Measurements from ENCODE around the gene SHFL.

Gene SHFL

DNA sequence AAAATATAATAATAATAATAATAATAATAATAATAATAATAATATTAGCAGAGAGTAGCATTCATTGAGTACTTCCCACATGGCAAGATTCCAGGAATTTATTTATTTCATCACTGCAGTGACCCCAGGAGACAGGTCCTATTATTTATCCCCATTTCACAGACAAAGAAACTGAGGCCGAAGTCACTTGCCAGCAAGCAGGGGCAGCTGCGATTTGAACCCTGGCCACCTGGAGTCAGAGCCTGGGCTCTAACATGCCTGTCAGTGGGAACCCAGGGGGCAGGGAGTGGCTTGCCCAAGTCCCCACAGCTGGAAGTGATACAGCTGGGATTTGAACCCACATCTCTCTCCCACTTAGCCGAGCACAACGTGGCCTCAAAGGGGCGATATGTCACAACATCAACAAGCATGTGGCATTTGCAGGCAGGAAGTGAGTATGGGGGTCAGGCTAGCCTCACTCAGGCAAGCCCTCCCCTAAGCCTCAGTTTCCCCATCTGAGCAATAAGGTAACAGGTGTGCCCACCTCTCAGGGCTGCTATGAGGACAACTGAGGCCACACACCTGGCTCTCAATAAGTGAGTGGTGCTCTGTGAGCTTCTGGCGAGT lies 2.9 kb downstream of the SHFL start:
- no peak for DNase-seq

DNA sequence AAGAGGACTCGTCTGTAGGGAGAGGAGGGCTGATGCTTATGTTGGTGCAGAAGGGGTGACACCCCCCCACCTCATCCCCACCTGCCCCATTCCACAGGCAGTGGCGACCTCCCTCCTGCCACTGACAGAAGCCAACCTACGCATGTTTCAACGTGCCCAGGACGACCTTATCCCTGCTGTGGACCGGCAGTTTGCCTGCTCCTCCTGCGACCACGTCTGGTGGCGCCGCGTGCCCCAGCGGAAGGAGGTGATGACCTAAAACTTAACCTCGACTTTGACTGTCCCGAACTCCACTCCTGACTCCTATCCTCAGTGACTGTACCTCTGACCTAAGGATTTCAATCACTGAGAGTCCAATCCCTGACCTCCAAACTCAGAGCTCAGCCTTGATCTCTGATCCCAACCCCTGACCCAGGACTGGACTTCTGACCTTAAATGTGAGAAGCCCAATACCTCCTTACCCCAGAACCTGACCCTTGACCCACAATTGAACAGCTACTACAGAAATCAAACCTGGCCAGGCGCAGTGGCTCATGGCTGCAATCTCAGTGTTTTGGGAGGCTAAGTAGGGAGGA lies 3.8 kb downstream of the SHFL start:
- no peak for DNase-seq

DNA sequence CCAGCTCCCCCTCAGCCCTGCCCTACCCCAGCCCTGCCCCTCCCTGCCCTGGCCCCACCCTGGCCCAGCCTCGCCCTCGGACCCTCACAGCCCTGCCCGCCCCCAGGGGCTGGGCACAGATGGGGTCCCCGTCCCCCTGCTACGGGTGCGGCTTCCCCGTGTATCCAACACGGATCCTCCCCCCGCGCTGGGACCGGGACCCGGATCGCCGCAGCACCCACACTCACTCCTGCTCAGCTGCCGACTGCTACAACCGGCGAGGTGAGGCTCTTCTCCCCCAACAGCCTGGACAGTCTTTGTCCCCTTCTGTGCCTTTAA lies 5.2 kb downstream of the SHFL start:
- no peak for DNase-seq

DNA sequence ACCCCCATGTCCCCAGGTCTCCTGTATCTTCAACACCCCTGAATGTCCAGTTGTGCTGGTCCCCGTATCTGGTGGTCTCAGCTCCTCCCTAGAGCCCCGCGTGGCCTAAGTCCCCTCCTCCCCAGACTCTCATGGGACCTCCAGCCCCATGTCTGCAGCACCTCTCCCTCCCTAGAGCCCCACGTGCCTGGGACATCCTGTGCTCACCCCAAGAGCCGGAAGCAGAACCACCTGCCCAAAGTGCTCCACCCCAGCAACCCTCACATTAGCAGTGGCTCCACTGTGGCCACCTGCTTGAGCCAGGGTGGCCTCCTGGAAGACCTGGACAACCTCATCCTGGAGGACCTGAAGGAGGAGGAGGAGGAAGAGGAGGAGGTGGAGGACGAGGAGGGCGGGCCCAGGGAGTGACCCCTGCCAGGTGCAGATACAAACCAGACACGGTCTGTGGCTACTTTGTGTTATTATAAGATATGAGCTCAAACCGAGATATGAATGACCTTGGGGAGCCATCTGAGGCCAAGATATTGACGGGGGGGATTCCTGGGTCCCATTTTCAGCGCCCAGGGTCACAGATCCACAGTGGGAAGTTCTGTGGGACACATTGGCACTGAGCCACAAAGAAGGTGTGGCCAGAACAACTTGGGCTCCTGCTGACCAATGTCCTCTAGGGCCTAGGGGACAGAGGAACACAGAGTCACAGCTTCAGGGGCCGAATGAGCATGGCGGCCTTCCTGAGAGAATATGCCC lies 6.0 kb downstream of the SHFL start:
- no peak for DNase-seq

DNA sequence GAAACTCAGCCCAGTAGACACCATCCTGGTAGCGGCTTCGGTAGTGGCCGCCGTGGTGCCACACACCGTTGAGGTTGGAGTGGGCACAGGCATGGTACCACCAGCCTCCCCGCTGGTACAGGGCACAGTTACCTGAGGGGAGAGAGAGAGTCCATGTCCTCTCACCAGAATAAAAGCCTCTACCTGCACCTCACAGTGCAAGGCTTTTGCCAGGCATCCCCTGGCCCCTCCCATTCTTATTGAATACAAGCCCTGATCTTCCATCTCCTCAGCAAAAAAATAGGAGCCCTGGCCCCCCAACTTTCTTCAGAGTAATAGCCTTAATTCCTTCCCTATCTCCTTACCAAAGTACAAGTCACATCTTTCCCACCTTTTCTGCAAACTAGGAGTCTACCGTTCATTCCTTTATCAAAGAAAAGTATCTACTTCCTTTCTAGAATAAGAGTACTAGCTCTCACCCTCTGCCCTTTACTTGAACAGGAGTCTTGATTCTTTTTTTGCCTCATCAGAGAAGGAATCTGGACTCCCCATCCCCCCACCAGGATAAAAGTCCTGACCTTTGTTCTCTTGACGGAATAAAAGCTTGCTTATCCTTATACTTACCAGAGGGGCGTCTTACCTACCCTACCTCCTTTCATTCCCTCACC lies 6.7 kb downstream of the SHFL start:
- DNase-seq: no peak

DNA sequence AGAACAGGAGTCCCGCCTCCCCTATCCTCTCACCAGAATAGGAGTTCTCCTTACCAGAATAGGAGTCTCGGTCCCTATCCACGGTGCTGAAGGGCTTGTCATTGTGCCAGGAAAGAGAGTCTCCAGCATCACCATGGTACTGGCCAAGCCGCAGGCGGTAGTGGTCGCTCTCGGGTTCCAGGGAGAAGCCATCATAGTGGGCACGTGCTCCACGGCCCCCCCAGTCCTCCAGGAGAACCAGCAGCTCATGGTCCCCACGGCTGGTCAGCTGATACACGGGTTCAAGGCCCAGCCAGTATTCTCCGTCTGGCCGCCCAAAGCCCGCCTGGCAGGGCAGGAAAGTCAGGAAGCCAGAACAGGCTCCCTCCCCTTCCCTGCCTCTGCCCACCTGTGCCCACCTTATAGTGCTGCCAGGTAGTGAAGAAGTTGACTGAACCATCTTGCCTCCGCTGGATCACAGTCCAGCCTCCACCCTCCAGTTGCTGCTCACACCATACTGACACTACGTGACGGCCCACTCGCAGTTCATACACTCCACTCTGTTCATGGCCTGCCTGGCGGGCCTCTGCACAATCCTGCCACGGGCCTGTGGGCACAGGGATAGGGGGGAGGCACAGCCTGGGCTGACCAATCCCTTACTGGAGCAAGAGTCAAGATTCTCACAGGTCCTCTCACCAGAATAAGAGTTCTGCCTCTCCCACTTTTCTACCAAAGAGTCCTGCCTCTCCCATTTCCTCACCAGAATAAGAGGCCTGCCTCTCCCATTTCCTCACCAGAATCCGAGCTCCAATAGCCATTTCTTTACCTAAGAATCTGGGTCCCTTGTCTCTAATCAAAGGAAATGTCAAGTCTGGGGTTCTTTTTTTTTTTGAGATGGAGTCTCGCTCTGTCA lies 7.4 kb downstream of the SHFL start:
- no peak for DNase-seq

DNA sequence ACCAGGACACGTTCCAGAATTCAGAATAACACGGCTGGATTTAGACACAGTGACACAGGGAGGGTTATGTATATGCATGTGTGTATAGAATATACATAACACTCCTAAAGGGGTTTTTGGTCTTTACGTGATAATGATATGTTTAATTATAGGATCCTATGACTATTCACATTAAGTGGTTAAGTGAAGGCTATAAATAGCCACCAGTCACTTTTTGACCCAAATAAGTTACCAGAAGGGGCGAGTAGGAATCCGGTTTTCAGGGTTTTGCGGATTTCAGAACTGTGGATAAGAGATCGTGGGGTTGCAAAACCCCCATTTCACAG lies 9.5 kb downstream of the SHFL start:
- no peak for DNase-seq

DNA sequence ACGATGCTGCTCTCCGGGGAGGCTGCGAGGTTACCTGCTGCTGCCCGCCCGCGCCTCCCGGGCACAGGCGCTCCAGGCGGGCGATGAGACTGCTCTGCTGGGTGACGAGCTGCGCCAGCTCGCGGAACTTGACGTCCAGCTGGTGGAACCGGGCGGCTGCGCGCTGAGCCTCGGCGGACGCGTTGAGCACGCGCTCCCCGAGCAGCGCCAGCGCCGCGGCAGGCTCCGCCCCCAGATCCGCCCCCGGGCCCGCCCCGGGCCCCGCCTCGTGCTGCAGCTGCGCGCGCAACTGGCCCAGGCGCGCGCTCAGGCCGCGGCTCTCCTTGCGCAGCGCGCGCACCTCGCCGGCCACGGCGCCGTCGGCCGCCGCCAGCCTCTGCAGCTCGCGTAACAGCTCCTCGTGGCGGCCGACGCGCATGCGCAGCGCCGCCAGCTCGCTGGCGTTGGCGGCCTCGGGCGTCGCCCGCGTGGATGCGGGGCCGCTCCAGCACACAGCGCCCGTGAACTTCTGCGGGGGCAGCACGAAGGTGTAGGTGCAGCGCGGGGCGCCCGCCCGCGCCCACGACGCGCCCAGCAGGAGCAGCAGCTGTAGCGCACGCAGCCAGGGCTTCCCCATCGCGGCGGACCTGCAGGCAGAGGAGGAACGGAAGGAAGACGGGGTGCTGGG lies 10.0 kb downstream of the SHFL start:
- DNase-seq: peak; percentile 83

DNA sequence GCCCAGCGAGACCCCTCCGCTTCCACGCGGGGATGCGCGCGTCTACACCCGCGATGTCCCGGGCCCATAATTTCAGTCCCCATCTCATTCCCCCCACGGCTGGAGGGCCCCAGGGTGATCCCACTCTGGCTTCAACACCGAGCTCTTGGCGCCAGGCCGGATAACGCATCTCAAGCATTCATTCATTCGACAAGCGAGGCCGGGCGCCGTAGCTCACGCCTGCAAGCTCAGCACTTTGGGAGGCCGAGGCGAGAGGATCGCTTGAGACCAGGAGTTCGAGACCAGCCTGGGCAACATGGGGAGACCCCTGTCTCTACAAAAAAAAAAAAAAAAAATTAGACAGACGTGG lies 10.5 kb downstream of the SHFL start:
- DNase-seq: no peak

DNA sequence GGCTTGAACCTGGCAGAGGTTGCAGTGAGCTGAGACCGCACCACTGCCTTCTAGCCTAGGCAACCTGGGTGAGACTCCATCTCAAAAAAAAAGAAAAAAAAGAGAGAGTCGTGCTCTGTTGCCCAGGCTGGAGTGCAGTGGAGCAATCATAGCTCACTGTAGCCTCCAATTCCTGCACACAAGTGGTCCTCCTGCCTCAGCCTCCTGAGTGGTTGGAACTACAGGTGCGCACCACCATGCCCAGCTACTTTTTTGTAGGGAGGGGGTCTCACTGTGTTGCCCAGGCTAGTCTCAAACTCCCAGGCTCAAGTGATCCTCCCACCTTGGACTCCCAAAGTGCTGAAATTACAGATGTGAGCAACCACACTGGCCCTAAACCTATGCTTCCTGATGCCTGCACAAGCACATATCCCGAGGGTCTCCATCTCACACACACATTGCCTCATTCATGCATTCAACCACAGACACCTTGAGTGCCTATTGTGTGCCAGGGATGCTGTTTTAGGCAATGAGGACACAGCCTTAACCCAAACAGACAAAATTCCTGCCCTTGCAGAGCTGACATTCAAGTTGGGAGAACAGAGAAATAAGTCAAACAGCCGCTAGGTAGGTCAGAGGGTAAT lies 14.2 kb downstream of the SHFL start:
- no peak for DNase-seq

DNA sequence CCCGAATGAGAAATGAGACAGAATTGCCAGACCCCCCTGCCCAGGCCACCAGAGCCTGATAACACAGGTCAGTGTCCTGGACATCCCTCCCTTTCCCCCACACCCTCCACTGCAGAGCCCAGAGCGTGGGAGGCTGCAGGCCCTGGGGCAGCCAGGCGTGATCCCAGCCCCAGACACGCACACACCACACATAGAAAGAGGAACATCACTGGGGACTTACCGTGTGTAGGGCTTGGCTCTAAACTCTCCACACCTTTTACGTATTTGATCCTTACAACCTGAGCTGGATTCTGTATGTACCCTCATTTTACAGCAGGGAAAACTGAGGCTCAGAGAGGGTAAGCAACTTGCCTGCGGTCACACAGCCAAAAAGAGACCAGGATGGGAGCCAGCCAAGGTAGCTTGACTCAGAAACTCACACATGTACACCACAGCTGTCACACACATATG lies 16.7 kb downstream of the SHFL start:
- DNase-seq: no peak

DNA sequence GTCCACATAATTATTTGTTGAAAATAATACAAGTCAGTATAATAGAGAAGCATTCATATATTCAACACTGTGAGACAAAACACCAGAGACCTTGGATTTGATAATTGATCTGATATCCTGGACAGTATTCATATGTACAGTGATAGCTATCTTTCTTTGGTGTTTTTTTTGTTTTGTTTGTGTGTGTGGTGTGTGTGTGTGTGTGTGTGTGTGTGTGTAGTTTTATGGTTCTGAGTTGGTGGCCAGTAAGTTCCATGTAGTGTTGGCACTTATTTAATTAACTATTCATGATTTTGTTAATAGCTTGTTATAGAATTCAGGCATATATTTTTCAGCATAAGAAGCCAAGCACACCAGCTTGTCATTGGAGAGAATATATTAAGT lies 18.0 kb downstream of the SHFL start:
- no peak for DNase-seq

DNA sequence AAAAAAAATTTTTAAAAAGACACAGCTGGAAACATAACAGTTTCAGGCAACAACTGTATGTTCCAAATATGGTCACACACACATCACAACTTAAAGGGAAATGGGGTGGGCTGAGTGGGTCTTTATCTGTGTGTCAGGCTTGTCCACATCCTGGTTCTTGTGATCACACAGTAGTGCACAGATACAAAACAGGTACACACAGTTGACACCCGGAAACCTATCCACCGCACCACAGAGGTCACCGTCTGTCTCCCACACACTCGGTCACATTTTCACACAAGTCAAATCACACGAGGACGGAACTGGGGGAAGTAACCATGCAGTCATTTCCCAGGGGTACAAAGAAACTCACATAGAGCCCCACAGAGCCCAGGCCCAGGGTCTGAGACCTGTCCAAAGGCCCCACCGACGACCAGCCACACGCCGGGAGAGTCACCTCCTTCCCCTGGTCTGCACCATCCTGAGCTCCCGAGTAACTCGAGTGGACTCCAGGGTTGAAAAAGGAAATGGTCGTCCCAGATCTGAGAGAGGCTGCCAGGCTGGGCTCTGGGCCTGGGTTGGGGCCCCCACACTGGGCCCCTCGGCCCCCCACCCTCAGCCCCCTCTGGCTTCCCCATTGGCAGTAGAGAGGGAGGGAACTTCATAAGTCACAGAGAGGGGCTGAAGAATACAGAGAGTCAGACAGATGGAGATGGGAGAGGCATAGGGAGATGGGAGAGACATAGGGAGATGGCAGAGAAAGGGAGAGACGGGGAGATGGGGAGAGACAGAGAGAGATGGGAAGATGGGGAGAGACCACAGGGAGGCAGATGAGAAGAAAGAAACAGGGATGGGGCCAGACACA lies 18.8 kb downstream of the SHFL start:
- no peak for DNase-seq

DNA sequence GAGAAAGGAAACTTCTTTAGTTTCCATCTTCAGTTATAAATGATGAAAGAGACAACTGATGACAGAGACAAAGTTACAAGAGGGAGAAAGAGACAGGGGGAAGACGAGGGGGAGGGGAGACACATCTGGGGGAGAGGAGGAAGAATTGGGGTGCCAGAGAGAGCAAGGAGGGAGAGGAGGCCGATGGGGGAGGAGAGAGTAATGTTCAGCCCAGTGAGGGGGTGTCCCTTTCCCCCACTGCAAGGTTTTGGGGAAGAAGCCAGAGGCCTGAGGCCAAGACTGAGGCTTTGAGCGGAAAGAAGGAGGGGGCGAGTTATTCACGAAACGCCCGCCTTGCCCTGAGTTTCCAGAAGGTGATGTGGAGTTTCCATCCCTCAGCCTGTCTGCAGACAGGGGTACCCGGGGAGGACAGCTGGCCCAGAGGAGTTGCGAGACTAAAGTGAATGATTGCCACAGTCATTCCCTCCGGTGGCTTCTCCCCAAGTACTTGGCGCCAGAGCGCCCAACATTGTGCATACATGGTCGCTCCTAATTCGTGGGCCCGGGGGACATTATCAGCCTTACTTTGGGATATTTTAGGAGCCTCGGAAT lies 19.5 kb downstream of the SHFL start:
- no peak for DNase-seq

DNA sequence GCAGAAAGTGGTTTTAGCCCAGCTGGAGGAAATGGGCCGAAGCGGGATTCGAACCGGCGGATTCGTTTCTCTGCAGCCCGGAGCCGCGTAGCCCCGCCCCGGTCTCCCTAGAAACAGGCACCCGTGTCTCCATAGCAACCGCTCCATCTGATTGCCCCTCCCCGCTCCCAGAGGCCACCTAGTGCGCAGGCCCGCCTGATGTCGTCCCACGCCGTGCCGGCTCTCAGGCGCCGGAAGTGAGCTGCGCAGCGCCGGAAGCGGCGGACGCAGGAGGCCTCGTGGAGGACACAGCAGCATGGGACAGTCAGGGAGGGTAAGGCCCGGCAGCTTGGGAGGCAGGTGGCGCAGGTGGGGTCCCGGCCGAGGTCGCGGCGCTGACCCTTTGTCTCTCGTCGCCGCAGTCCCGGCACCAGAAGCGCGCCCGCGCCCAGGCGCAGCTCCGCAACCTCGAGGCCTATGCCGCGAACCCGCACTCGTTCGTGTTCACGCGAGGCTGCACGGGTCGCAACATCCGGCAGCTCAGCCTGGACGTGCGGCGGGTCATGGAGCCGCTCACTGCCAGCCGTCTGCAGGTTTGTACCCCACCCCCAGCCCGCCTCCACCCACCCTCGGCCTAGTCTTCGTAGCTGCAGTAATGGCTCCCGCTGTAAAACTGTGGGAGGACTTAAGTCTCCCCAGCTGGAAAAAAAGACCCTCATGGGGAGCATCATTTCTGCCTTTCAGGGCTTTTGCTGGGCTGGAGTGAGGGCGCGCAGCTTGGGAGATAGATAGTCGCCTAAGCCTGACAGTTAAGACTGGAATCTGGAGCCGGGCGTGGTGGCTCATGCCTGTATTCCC lies 20.2 kb downstream of the SHFL start, which contains the start of gene PPAN:
Gene PPAN (plus strand): TSS at position 263 of the 837 bp plus-strand sequence. CDS start 33 bp downstream, at position 296.
- peak; percentile 98 for DNase-seq

DNA sequence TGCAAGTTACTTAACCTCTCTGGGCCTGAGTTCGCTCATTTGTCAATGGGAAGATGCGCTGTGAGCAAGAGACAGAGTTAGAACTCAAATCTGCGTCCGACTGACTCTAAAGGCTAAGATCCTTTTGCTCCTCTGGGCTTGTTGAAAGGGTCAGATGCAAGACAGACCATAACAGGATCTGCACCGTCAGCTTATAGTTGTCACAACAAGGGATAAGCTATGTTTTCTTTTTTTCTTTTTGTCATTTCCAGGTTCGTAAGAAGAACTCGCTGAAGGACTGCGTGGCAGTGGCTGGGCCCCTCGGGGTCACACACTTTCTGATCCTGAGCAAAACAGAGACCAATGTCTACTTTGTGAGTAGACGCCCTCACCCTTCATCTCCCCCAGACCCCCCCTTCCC lies 21.1 kb downstream of the SHFL start:
- no peak for DNase-seq

DNA sequence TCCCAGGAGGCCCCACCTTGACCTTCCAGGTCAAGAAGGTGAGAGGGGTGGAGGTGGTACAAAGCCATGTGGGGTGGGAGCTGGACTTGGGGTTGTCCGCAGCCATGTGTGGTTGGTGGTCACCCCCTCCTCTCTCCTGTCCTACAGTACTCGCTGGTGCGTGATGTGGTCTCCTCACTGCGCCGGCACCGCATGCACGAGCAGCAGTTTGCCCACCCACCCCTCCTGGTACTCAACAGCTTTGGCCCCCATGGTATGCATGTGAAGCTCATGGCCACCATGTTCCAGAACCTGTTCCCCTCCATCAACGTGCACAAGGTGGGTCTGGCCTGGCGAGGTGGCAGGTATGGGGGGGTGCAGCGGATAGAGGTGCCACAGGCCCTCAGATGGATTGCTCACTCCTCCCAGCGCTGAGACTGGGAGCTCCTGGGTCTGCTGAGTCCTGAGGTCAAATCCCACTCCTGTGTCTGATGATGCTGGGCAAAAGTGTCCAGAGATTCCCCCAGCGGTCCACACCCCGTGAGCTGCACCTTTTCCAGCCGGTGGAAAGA lies 21.8 kb downstream of the SHFL start:
- no peak for DNase-seq

DNA sequence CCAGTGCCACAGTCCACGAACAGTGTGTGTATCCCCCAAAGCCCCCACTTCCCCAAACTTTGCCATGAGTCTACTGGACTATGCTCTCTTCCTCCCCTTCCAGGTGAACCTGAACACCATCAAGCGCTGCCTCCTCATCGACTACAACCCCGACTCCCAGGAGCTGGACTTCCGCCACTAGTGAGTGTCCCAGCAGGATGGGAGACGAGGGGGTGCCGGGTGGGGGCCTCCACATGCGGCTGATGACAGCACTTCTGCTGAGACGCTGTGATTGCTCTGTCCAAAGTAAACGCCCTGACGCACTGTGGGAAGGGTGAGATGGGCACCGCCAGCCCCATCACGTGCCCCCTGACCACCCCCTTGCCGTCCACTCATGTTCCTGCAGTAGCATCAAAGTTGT lies 23.4 kb downstream of the SHFL start:
- no peak for DNase-seq
